ENCODE results near the gene CHCHD3.
"Not testable (repeated sequence)": the region's sequence is repeated elsewhere in the genome, so short reads cannot be mapped to it uniquely, and the experiment has no call there.

Gene CHCHD3

DNA sequence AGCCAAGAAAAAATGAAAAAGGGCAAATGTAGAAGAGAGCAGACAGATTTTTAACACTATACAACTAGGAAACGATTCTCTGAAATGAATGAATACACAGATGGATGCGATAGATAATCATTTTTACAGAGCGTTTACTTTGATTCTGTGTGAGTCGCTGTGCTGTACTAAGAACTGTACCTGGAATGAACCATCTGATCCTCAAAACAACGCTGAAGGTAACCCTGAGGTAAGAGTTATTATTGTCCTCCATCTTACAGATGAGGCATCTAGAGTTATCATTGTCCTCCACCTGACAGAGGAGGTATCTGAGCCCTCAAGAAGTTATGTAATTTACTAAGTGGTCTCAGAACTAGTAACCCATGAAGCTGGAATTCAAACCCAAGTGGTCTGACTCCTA is 80.2 kb downstream of the CHCHD3 start:
- DNase-seq (ENCODE audit: low spot score): no peak

DNA sequence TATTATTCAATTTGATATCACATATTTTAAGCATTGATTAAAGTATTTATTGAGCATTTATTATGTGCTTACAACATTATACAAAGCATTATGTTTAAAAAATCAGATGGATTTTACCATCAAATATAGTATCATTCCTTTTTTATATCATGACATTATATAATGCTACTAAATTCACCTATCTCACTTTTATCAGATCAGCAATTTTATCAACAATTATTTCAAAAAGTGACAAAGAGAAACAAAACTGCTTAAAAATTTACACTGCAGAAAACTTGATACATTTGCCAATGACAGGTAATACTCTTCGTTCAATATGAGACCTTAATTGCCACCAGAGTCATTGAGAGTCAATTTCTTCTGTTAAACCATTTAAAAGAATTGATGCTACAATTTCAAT is 82.0 kb downstream of the CHCHD3 start:
- DNase-seq (ENCODE audit: low spot score): no peak

DNA sequence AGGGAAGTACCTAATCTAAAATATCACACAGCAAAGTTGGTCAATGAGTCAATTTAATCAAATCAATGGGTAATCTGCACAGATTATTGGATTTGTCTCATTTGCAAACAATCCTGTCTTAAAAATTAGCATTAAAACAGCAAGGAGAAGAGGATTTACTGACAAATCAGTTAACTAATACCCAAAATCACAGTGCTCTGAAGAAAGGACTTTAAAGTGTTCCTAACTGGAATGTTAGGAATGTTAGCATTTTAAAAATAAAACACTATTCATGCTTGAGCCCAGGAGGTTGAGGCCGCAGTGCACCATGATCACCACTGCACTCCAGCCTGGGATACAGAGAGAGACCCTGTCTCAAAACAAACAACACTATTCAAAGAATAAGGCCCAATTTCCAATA is 83.1 kb downstream of the CHCHD3 start:
- DNase-seq (ENCODE audit: low spot score): no peak

DNA sequence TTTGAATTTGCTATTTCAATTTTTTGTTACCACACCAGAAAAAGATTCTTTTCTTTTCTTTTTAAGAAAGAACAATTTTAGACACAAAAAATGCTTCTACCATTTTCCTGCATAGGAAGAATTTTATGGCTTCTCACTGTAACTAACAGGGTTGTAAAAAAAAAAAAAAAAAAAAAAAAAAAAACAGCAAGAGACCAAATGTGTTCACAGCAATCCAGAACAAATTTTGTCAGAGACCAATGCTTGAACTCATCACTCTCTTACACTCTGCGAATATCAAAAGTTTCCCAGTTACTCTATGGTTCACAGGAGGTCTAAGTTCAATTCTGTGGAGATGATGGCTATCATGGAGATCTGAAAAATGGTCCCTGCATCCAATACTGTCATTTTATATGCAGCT is 84.4 kb downstream of the CHCHD3 start:
- no peak for DNase-seq (ENCODE audit: low spot score)

DNA sequence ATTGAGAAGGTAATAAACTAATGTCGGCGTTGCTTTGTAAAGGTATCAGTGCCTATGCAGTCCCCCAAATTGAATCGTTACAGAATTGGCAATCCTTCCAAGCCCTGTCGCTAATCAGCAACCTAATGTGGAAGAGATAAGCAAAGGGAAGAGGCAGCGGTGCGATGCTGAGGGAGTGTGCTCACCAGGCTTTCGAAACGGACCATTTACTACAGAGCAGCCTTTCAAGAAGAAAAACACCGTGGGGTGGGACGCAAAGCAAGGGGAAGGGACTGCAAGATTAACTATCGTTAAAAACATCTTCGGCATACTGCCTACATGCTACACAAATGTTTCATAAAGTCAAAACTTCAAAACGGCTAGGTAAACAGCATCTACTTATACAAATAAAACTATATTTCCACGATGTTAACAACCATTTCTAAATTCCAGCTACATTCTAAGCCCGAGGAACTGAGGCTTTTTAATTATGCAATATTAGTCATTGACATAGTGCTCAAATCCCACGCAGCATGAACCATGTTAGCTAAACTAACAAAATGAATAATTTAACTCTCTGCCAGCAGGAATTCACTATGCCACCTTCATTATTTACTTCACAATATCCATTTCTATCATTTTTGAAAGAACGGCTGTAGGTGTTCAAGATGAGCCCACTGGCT is 85.2 kb downstream of the CHCHD3 start:
- no peak for DNase-seq (ENCODE audit: low spot score)

DNA sequence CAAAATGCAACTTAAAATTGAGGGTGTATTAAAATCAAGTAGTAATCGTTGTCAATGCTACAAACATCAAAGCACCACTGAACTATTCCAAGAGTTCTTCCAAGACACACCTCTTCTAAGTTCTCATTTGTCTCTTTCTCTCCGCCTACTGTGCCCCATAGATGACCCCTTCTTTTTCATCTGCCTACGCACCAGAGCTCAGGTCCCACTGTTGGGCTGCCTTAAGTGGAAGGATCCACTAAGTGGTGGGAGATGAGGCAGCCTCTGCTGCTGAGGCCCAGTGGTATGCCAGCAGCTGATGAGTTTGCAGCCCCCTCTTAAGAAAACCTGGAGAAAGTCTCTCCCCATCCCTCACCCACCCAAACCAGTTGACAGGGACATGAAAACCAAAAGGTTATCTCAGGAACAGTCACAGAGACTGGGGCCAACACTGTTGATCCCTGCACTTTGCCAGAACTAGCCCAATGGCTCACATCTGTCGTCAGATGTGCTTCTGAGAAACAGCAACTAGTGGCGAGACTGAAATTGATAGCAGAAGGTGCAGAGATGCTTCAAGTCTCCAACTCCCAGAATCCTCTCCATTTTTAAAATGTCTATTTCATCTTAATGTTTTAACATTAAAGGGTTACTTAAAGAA is 88.4 kb downstream of the CHCHD3 start:
- no peak for DNase-seq (ENCODE audit: low spot score)

DNA sequence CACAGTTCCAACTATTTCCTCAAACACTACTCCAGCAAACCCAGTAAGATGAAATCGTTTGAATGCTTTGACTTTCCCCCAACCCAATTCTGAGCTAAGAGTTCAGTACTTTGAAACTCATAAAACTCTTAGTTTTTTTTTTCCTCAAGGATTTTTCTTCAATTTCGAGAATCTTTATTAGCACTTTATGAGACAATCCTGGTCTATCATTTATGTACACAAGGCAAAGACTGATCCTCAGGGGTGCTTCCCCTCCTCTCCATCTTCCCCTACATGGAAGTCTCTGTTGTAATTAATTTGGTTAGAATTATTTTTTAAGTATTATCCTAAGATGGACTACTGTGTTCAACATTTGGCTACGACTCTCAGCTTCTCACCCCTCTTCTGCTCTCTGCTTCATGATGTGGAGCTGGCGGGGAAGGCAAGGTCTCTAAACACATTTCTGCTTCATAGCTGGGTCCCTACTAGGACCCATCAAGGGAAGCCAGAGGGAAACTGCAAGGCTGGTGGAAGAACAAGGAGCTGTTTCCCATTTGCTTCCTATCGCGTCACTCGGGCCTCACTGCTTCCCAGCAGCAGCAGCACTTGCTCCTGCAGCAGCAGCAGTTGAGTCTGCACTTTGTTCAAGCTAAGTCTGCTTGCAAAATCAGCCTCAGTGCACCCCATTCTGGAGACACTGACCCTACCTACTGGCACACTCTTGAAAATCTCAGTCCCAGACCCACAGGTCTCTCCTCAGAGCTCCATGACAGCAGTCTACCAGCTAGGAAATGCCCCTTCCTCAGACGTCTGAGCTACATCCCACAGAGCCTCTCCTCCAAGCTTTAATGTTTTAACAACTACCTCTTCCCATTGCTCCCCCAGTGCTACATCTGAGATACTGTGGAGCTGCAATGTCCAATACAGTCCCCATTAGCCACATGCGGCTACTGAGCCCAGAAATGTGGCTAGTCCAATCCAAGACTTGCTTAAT is 90.0 kb downstream of the CHCHD3 start:
- DNase-seq (ENCODE audit: low spot score): no peak

DNA sequence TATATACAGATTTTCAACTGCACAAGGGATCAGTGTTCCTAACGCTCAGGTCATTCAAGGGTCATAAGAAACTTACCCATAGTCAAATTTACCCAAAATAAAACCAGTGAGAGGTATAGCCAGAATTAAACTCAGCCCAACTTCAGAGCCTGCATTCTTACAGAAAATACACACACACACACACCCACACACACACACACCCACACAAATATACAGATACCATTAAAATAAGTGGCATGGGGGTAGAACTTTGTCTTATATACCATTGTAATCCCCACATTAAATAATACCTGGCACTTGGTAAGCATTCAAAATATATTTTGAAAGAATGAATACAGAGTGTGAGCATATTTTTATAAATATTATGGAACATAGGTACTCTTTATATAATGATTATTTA is 93.8 kb downstream of the CHCHD3 start:
- no peak for DNase-seq (ENCODE audit: low spot score)

DNA sequence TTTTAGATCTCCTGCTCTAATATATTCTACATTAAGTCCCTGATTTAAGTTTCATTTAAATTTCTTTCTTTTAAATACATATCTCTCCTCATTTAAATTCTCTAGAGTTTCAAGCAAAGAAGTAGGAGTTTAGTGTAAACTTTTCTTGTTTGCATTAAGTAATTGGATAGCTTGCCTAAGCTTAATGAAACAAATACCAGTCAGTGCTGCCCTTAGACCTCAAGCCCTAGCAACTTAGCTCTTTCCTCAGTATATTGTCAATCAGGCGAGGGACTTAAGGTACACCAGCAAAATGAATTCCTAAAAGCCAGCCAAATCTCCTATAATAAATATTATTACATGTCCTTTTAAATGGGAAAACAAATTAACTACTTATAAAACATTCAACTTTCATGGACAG is 101.5 kb downstream of the CHCHD3 start:
- no peak for DNase-seq (ENCODE audit: low spot score)

DNA sequence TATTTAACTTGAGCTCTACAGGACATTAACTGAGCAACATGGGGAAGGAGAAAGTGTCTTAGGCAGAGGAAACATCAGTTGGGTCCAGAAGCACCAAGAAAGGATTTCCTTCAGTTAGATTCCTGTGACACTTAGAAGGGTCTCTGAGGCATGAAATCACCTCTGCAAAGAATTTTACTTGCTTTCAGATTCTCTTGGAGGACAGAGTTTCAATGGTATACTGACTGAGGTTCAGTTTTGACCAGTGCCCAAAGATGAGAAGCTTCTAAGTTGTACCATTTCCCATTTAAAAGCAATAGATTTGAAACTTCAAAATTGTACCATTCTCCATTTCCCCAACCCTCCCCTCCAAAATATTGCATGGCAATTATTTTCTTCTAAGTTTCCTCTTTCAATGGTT is 102.4 kb downstream of the CHCHD3 start:
- DNase-seq (ENCODE audit: low spot score): no peak

DNA sequence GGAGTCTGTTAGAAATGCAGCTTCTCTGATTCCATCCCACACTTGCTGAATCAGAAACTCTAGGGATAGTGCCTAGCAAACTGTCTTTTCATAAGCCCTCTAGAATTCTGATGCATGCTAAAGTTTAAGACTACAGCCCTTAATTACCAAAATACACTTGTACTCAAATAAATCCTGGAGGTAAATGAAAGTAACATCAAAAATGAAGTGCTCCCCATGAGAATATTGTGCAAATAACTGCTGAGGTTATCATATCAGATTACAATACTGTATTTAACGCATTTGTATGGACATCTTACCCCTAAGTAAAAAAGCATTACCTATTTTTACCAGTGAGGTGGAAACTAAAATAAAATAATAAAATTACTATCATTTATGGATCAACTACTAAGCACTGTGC is 104.7 kb downstream of the CHCHD3 start:
- DNase-seq (ENCODE audit: low spot score): no peak

DNA sequence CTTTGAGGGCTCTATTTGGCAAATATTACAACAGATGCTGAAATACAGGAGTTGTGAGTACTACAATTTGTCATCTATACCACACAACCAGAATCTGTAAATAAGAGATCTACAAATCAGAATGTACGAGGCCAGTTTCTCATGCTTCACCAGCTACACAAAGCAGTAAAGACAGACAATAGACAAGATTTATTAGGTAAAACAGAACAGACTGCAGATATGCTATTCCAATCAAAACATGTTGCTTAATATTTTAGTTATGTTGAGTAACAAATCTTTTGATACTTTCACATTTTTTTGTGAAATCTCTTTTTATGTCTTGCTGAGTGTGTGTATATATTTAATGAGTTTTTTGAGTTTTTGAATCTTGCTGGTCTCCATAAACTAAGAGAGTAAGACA is 109.1 kb downstream of the CHCHD3 start:
- no peak for DNase-seq (ENCODE audit: low spot score)

DNA sequence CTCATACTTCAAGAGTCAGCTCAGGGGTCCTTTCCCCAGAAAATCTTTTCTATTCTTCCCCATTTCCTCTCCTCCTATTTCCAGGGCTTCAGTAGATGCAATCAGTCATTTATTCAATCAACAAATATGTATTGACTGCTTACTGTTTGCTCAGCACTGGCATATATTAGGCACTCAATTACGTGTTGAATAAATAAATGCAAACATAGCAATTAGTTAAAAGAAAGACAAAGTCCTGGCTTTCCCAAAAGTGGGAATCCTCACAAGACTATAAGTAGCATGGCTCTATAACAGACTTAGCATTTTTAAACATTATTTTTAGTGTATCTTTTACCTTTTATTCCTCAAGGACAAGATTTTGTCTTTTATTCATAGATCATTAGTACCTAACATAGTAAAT is 111.6 kb downstream of the CHCHD3 start:
- no peak for DNase-seq (ENCODE audit: low spot score)

DNA sequence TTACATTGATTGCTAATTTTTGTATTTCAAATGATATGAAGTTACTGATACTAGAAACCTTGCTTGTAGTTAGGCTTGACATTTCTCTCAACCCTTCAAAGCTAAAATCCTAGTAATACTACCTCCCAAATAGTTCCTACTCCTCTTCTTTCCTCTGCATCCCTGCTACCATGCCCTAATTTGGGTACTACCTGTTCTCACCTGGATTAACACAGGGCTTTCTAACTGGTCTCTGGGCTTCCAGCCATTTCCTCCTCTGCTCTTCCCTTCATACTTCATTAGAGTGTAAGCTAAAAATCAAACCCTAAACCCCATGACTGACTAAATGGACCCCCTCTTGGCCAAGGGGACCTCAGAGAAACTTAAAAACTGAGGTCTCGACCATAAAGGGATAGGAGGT is 112.4 kb downstream of the CHCHD3 start:
- DNase-seq (ENCODE audit: low spot score): no peak

DNA sequence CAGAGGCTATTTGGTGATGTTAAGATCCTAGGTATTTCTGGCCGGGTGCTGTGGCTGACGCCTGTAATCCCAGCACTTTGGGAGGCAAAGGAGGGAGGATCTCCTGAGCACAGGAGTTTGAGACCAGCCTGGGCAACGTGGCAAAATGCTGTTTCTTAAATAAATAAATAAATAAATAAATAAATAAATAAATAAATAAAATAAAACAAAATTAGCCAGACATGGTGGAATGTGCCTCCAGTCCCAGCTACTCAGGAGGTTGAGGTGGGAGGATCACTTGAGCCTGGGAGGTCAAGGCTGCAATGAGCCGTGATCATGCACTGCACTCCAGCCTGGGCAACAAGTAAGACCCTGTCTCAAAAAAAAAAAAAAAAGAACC is 114.4 kb downstream of the CHCHD3 start:
- DNase-seq (ENCODE audit: low spot score): not testable (repeated sequence)

DNA sequence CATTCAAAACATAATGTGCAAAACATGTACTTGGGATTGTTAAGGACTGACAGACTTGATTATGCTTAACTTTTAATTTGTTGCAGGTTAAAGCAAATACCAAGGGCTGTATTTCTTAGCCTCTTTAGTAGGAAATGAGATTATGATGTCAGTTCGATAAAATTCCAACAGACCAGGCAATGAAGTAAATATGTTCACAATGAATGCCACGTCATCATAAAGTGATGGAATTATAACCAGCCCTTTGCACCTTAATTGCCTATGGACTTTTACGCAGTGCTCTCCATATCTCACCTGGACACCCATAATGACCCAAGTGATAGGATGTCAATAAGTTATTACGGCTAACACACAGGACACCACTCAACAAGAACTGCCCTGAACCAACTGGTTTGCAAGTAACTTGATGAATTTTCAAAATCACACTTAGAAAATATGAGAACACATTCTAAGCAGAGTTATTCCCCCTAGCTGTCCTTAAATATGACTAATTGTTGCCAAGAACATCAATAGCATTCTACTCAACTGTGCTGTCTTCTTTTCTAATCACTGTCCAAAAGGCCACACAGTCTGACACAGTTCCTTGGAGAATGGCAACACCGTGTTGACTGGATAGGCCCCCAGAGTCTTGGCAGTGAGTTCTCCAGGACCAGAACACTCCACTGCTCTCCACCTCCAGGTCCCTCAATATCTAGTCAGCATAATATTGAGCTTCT is 115.0 kb downstream of the CHCHD3 start:
- DNase-seq (ENCODE audit: low spot score): no peak

DNA sequence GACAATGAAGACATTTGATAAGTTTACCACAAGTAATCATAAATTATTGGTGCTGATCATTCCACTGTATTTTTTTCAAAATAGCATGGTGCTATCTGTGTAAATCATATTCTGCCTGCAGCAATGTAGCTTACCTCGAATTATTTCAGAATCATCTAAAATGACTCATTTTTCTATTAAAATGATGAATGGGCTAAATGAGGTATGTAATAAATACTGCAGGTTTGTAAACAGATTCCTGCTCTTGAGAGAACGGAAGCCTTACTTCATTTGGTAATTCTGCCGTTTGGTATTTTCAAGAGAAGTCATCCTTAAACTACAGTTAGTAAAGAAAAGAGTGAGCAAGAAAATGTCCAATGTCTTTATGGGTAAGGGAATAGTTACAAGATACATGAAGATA is 115.9 kb downstream of the CHCHD3 start:
- no peak for DNase-seq (ENCODE audit: low spot score)

DNA sequence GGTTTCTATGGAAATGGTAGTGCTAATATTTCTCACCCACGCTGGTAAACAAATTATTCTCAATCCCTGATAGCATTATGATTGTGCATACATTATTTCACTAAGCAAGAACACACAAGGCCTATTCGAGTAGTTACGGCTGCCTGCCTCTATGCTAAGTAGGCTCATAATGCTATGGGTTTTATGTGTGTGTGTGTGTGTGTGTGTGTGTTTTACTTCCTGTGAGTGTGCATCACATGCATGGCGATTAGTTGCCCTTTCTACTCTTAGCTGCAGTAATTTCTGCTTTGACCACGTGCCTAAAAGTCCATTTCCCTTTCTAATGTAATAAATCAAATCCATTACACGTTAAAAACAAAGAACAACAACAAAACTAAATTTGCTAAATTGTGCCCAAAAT is 117.0 kb downstream of the CHCHD3 start:
- no peak for DNase-seq (ENCODE audit: low spot score)

DNA sequence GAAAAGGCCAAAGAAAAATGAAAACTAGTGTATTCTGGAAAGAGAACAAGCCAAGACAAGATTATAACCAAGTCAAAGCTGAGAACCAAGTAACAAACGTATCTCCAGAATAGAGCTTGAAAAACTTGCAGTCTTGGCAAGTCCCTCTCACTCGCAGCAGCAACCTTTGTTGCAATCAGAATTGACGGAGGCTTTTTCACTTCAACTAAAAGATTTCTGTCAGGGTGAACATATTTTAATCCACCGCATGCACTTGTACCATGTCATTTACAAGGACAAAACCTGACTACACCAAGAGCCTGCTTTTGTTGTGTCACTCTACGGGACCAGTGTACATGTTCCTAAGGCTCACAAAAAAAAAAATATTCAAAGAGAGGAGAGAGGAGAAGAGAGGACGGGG is 122.0 kb downstream of the CHCHD3 start:
- DNase-seq (ENCODE audit: low spot score): no peak

DNA sequence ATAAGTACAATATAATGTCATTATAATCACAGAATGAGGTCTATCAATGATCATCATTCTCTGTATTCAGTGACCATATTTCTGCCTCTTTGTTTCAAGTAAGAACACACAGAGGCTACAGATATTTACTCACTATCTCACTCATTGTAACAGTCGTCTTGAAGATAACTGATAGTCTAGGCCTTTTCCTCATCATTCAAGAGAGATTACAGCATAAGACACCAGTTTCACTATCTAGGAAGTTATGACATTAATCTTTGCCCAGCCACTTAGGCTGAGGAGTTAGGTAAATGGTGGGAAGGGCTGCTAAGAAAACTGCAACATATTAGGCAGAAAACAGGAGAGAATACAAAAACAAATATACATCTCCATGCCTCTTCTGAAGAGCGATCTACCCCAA is 125.3 kb downstream of the CHCHD3 start:
- DNase-seq (ENCODE audit: low spot score): no peak

DNA sequence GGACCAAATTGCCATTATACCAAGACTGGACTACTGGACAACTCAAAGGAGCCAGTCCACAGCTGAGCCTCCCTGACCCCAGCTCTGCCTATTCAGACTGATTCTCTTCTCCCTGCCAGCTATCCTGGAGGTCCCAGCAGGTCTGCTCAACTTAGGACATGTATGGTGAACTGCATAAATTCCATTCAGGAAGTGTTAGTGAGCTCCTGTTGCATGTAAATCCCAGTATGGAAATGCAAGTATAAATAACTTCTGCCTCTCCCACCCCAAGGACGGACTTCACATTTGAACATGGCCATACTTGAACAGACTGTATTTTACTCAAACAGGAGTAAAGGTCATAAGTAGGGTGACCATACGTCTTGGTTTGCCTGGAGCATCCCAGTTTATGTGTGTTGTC is 128.4 kb downstream of the CHCHD3 start:
- no peak for DNase-seq (ENCODE audit: low spot score)

DNA sequence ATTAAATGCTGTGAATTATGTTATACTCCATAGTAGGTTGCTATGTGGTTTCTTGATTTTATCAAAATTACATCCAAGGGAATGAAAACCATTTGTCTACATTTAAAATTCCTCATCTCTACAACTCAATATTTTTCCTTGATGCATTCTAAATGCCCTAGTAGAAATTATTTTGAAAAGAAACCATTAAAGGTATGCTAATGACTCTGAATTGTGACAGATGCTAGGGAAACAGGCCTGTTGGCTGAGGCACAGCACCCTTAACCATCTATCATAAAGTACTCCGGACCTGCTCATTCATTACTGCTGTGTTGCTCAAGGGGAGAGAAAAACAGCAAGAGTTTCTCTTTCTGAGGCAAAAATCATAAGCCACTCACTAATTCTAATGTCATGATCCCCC is 131.2 kb downstream of the CHCHD3 start:
- no peak for DNase-seq (ENCODE audit: low spot score)

DNA sequence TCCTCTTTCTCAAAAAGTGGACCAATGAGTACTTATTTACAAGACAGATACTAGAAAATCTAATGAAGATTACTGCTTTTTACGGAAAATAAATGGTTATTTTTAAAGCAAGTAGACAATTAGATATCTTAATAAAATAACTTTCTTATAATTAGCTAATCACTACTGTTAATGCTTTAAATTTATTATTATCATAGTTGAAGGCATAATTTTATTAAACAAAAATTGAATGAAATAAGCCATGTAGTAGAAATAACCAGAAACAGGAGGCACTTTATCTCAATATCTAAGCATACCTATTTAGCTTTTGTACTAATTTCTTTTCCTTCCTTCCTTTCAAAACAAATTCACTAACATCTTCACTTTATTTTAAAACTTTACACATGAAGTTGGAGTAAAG is 134.9 kb downstream of the CHCHD3 start:
- no peak for DNase-seq (ENCODE audit: low spot score)

All from globus pallidus (tissue), 1 donor.